ENCODE results near the gene AMELX.

AMELX gene

DNA sequence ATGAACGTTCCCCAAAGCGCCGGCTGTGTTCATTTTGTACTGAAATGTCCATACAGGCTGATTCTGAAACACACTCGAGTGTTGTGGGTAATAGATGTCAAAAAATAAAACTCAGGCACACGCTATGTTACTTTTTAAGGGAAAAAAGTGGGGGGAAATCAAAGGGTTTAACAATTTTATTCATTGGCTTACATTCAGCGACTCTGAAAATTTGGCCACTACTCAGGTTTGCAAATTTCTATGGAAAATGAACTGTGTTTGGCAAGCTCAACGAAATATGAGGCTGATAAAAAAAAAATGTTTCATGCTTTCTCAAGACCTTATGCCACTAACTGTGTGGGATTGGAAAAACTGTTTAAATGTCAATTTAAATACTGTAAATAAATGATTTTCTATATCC is 18.5 kb downstream of the AMELX start:
- no peak for DNase-seq

DNA sequence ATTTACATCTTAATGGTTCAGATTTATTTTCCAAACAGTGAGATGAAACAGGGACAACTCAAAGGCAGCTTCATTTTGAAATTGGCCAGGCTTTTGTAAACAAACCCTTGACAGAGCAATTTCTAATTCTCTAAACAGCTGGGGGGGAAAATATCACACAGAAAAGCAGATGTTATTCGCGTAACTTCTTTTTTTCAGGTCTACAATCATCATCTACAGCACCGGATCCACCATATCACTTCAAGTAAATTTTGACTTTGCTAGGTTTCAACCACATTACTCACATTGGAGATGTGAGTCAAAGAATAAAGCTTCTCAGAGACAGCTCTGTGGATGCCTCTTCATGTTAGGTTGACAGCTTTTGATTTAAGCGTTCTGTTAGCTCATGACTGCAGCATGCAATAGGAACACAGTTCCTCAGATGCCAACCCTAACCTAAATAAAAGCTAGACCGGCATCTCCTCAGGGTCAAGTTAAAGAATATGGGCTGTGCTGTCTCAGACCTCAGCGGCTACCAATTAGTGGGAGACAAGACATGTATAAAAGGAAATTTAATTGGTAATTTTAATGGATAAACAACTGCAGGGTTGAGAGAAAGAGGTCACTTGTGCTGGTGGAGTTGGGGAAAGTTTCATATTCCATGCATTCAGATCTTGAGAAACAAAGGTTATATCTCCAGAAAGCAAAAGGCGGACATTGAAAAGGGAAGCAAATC is 26.8 kb downstream of the AMELX start:
- DNase-seq, result no peak

DNA sequence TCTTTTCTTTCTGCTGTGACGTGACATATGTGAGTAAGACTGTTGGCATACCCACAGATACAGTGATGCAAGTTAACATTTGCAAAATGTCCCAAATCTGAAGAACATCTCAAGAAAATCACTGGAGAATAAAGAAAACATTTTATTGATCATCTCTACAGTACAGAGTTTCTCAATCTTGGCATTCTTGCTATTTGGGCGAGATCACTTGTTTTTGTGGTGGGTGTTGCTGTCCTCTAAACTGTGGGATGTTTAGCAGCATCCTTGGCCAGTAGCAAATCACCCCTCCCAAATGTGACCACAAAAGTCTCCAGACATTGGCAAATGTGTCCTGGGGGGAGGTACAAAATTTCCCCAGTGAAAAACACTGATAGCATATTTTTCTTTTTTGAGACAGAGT is 28.8 kb downstream of the AMELX start:
- no peak for DNase-seq

DNA sequence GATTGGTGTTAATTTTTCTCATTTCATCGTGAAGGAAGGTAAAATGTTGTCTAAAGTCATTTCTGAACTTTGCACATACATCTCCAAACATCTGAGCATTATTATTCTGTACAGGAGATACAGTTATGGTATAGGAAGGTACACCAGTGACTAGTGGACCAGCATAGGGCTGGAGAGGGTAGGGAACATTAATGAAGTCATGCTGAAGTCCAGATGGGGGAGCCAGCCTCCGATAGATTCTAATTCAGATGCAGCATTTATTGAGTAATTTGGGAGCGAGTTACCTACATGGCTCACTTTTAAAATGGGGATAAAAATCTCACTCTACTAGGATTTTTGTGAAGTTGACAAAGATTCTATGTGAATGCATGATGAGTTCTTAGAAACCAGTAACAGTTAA is 34.9 kb downstream of the AMELX start:
- DNase-seq, result no peak

DNA sequence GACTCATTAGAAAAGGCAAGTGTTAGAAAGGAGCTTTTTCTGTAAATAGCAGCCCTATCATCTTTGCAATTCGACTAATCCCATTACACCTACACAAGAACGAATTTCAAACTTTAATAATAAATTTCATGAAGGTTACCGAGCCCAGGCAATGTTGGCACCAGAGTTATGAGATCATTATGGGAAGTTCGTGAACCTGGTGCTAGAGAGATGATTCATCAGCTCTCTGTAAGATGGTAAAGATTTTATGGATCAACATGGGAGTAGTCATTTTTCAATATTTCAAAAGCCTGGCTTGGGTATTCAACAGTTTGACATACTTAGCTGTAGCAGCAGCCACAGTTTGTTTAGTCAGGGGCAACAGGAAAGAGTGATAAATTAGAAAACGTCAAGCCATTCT is 35.8 kb downstream of the AMELX start:
- DNase-seq, result no peak

DNA sequence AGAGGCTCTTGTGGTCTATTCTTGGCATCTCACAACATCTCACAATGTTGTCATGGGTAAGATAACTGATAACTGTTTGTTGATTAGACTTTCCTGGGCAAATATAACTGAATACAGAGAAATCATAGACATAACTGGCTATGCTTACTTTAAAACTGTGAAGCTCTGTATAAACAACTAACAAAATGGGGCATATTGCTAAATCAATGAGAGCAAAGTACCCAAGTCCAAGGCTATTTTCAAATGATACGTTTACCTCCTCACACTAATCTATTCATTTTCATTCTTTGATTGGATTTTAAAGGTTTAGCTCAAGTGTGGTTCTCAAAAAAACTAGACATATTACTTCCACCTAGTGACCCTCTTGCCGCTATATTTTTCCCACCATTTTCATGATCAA is 38.6 kb downstream of the AMELX start:
- DNase-seq, result no peak

DNA sequence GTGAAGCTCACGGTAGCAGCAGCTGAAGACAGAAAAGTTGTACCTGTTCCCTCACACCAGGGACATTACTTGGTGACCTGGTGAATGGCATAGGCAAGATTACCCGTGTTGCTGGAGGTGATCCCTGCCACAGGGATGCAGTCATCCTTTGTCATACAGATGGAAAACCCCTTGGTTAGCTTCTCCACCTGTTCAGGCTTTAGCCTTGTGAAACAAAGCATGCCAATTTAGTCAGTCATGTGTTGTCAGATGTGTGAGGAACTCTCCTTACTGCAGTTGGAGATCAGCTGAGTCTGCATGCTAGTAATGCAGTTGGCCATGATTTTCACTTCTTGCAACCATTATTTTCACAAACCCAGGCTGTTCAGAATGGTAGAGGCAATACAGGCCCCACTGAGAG is 41.0 kb downstream of the AMELX start:
- no peak for DNase-seq

DNA sequence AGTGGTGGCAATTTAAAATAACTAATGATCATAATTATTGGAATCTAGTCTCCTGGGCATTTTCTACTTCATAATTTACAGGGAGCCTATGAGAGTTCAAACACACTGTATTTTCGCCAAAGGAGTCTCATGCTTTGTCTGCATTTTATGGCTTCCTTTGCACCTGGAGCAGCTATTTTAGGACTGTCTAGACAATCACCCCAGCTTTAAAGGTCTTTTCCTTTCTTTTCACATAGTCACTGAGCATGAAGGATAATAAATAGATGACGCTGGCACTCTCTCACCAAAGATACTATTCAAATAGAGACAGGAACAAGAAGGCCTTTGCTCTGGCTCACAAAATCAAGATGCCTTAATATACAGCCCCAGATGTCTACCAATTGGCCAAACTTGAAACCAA is 43.0 kb downstream of the AMELX start:
- DNase-seq, result no peak

DNA sequence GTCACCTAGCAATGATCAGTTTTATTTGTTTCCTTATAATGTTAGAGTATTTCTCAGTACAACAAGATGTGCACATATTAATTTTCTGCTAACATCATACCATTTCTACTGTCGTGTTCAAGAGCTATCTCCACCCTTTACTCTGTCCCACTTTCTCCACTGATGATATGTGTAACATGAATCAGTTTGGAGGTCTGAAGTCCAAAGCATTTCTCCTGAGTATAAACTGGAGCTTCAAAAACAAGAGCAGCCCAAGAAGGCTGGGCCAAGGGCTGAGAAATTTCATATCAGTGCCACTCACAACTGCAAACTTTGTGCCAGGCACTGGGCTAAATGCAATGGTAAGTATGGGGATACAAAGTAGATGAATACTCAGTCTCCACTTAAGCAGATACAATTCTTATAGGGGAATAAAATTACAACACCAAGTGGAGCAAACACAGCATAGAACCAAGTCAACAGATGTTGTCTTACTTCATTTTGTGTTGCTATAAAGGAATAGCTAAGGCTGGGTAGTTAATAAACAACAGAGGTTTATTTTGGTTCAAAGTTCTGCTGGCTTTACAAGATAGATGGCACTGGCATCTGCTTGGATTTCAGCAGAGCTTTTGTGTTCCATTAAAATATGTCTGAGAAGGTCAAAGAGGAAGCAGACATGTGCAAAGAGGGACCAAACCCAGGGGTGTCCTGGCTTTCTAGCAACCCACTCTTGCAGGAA is 44.2 kb downstream of the AMELX start:
- no peak for DNase-seq

DNA sequence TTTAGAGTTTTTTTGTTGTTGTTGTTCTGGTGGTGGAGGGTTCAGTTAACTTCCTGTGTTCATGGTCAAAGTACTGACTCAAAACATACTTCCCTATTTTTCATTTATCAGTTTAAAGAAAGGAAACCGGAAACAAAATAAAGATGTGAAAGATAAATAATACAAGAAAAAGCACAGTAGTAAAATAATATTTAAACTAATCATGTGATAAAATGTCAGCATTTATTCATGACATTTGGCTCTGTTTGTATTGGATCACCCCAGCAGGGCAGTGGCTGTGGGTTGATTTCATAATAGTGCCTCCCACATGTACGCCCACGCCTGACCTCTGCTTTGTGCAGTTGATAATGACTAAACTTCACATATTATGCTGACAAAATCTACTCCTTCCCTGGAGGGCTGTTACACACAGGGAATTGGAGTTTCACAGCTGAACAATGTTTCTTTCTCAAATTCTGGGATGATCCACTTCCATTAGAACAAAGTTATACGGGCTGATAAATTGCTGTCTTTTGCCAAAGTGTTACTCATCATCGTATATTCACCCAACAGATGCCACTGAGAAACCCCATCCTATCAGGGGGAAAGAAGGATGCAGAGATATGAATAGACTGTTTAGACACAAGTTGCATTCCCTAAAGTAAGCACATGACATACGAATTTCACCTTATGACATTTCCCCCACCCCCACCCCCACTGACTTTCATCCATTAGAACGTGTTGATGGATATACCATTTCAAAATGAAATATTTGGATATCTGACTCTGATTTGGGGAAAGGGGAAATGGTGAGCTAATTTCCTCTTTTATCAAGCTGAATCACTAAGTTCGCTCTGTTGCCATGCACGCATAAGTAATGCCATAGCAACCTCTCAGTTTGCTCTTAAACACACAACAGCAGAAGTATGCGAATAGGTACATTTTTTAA is 48.3 kb downstream of the AMELX start:
- no peak for DNase-seq

DNA sequence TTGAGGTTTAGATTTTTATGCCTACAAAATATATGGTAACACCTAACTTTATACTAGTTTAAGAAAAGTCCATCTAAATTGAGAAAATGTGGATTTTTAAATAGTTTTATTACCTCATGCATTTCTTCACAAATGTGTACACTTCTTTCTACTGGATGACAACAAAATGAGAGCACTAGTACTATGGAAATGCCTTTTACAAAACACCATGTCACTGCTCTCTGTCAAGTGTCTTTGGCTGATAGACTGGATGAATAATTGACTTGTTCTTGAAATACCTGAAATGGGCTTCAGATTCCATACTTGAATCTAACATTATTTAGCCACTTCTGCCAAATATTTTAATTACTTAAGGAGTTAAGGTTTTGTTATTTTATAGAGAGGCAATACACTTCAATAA is 49.5 kb downstream of the AMELX start:
- no peak for DNase-seq

DNA sequence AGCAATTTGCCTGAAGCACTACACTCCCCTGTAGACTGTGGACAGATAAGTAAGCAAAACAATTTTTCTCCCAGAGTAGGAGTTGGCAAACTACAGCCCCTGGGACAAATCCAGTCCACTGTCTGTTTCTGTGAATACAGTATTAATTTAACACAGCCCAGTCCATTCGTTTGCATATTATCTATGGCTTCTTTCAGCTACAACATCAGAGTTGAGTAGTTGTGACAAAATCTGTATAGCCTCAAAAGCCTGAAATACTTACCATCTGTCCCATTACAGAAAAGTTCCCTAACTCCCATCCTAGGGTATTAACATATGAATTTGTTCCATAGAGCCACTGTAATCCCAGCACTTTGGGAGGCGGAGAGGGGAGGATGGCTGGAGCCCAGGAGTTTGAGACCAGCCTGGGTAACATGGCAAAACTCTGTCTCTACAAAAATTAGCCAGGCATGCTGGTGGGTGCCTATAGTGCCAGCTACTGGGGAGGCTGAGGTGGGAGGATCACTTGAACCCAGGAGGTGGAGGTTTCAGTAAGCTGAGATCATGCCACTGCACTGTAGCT is 53.0 kb downstream of the AMELX start:
- DNase-seq, result no peak

DNA sequence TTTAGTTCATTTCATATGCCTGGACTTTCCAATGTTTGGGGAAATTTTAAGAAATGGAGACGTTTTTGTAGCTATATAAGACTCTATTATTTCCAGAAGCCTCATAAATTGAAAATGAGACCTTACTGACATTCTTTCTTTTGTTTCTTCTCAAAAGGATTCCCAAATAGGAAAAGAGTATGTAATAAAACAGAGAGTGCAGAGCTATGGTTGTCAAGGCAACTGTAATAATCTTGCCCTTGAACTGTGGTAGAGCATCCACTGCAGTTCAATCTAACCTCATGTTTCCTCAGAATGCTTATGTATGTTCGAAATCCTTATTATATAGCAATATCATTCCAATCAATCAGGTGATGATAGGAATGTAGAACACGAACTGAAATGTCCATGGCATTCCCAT is 54.1 kb downstream of the AMELX start:
- DNase-seq, result no peak

DNA sequence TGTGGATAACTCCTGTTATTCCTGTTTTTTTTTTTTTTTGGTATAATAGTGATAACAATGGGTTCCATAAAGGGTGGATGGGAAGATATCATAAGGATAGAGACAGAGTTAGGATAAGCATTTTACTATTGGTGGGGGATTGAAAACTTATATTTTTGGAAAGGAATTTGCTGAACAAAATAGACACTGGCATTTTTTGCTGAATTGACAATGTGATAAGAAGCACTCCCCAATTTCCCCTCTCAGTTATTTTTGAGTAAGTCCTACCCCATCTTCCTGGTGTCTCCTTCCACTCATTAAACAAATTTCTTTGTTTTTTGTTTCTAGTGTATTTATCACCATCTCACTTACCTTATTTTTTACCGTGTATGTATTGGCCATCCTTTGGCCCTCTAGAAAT is 55.8 kb downstream of the AMELX start:
- no peak for DNase-seq

DNA sequence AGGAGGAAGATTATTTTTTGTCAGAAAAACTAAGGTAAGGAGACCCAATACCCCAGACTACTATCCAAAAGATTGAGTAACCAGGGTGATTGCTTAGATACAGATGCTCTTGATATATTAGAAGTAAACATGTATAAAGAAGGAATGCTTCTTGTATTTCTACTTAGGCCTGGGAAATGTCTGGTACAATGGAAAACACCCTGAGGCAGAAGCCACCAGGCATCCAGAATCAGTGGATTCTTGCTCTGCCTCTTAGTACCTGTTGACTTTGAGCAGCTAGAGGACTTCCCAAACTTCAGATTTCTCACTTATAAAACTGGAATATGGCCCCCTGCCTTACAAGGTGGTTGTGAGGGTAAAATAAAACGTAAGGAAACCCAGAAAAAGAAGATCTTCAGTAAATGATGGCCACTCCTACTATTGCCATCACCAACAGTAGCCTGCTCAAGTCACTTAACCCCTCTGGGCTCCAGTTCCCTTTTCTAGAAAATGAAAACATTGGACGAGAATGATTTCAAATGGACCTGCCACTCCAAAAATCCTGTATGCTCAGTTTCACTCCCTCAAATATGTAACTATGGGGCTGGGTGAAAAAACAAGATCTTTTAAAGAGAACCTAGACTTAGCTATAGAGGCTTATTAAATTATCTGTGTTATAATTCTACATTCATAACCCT is 56.6 kb downstream of the AMELX start:
- no peak for DNase-seq
